Calu3 (cell line): ENCODE results near the gene LHCGR. TPM values are rescaled to one million over a fixed set of nuclear protein-coding genes. Genes with fewer than 3 reads are reported as not detected.

Experiments used
- BruUV-seq: library from RNA; stranded (reverse); fragments of 400-500 nt; replicated peaks from 2 replicates; lab custom pipeline; 2021; lab: Mats Ljungman, UMichigan
- CTCF ChIA-PET: fragments of 300-600 bp; sonication (Branson Sonifier 250); formaldehyde crosslinking; loops from one replicate; lab custom pipeline; 2022; ENCODE audit warnings: antibody characterized with exemption; lab: Charles Lee
- DNase-seq: peaks from one replicate; pipeline ENCODE4 v3.0.0; 2022
- H3K27ac Mint-ChIP-seq: one replicate; pipeline ENCODE4 v1.8.0; 2022; ENCODE audit warnings: mixed read lengths; ENCODE audit not compliant: unreplicated experiment
- H3K27me3 Mint-ChIP-seq: one replicate; pipeline ENCODE4 v1.8.0; 2022; ENCODE audit warnings: mixed read lengths; ENCODE audit not compliant: unreplicated experiment
- H3K36me3 Mint-ChIP-seq: one replicate; pipeline ENCODE4 v1.8.0; 2022; ENCODE audit warnings: mild to moderate bottlenecking, moderate library complexity, mixed read lengths; ENCODE audit not compliant: insufficient read depth, unreplicated experiment
- H3K4me1 Mint-ChIP-seq: one replicate; pipeline ENCODE4 v1.8.0; 2022; ENCODE audit warnings: mild to moderate bottlenecking, low read depth, mixed read lengths; ENCODE audit not compliant: unreplicated experiment
- H3K4me3 Mint-ChIP-seq: one replicate; pipeline ENCODE4 v1.8.0; 2022; ENCODE audit warnings: mild to moderate bottlenecking, low read depth, moderate library complexity, mixed read lengths; ENCODE audit not compliant: unreplicated experiment
- H3K9me3 Mint-ChIP-seq: one replicate; pipeline ENCODE4 v1.8.0; 2022; ENCODE audit warnings: low read depth, mixed read lengths; ENCODE audit not compliant: unreplicated experiment
- CTCF ChIP-seq: fragments of 200-600 bp; IDR thresholded peaks from one replicate; pipeline ENCODE4 v1.8.0; 2022; ENCODE audit warnings: antibody characterized with exemption; ENCODE audit not compliant: unreplicated experiment
- intact Hi-C: fragments of 100-400 bp; cut with micrococcal nuclease; formaldehyde crosslinking; loops from one replicate; pipeline ENCODE4 v1.10.0; 2022; ENCODE audit not compliant: unreplicated experiment
- total RNA-seq: library from RNA; stranded (reverse); gene quantifications from 2 replicates; pipeline ENCODE4 v1.2.3, GENCODE V29; 2022

The LHCGR gene
- total RNA-seq, 1 experiment from 2014 or later = not detected

GRCh38 chr2:48693645-48694044 lies 61.9 kb downstream of the LHCGR start:
- CTCF ChIA-PET = interaction anchor here (0.5 to 1.2 kb wide), 2 partner anchors 22 to 56 kb away, joined by 5 read pairs; no protein-coding TSS in a partner anchor
- no peak overlapping the region for H3K4me3 Mint-ChIP-seq
- BruUV-seq = no TSS peak
- no peaks in the 10 kb centered on the region for H3K36me3 Mint-ChIP-seq
- intact Hi-C loops = no loop called here
- no peak for DNase-seq
- TF ChIP-seq CTCF = no peak
- no peaks in the 10 kb centered on the region for H3K9me3 Mint-ChIP-seq
- peaks cover 18% of the 10 kb centered on the region for H3K4me1 Mint-ChIP-seq
- H3K27ac Mint-ChIP-seq = no peak overlapping the region
- no peaks in the 10 kb centered on the region for H3K27me3 Mint-ChIP-seq

- no peak overlapping the region for H3K27ac Mint-ChIP-seq
Observed at GRCh38 chr2:48693066-48693465, 62.5 kb downstream of the LHCGR start.

GRCh38 chr2:48691935-48692691 lies 63.4 kb downstream of the LHCGR start:
- Mint-ChIP-seq H3K4me3 (no peak overlapping the region), H3K27me3 (no peaks in the 10 kb centered on the region), H3K4me1 (peaks cover 18% of the 10 kb centered on the region), H3K36me3 (no peaks in the 10 kb centered on the region), H3K9me3 (no peaks in the 10 kb centered on the region), H3K27ac (no peak overlapping the region)
- BruUV-seq = no TSS peak
- TF ChIP-seq CTCF = no peak
- no peak for DNase-seq
- intact Hi-C loops = no loop called here
- CTCF ChIA-PET = no interaction called here

More at GRCh38 chr2:48693066-48693465, 62.5 kb downstream of the LHCGR start:
- TF ChIP-seq CTCF = no peak
- Mint-ChIP-seq H3K9me3 (no peaks in the 10 kb centered on the region), H3K36me3 (no peaks in the 10 kb centered on the region), H3K27me3 (no peaks in the 10 kb centered on the region), H3K4me3 (no peak overlapping the region), H3K4me1 (peaks cover 18% of the 10 kb centered on the region)
- DNase-seq = no peak
- BruUV-seq = no TSS peak
- intact Hi-C loops = no loop called here
- CTCF ChIA-PET = interaction anchor here (1.2 kb wide), 1 partner anchor 22 kb away, joined by 5 read pairs; no protein-coding TSS in a partner anchor

GRCh38 chr2:48685126-48685525 lies 70.4 kb downstream of the LHCGR start:
- intact Hi-C loops = no loop called here
- H3K4me3 Mint-ChIP-seq = no peak overlapping the region
- no peaks in the 10 kb centered on the region for H3K9me3 Mint-ChIP-seq
- no peaks in the 10 kb centered on the region for H3K36me3 Mint-ChIP-seq
- no peaks in the 10 kb centered on the region for H3K27me3 Mint-ChIP-seq
- H3K27ac Mint-ChIP-seq = no peak overlapping the region
- no peak for TF ChIP-seq CTCF
- DNase-seq = no peak
- H3K4me1 Mint-ChIP-seq = no peaks in the 10 kb centered on the region
- no TSS peak for BruUV-seq
- CTCF ChIA-PET = no interaction called here
